ENCODE results near the gene VGLL4.

The VGLL4 gene

DNA sequence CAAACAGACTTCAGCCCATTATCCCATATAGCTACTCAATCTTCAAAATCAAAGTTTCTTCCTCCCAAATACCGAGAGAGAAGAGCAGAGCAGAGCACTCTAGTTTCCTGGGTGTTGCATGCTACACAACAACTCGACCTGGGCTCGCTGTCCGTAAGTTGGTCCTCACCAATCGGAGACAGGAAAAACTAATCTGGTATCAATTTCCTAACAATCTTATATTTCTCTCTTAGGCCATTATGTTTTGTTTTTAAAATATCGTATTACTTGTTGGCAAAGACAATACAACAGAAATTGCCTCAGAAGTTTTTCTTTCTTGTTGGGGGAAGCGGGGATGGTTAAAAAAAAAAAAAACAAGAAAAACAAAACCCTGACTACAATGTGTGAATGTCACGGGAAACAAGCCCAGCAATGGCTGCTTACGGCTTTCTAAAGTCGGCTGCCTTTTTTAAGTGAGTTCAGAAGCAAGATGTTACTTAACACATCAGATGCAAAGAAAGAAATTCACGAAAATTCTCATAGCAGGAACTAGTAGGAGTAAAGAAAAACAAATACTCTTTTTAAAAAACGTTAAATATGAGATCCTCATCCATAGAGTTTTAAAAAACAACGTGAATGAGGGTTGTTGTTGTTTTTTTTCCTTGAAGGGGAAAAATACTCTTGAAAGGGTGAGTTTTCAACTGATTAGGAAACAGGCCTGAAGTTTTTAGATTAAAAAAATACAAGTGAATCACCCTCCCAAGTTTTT lies 1.9 kb downstream of the VGLL4 start:
- TF ChIP-seq POLR2A (IDR thresholded peaks at IDR 0.05; ENCODE audit: low read length) (no peak), GATA1 (IDR thresholded peaks at IDR 0.05; ENCODE audit: low read depth, low read length) (no peak)
- DNase-seq = peak; percentile 54 to 66

GRCh38 chr3:11641316-11641682 lies 2.4 kb downstream of the VGLL4 start:
- DNase-seq = no peak
- TF ChIP-seq POLR2A (IDR thresholded peaks at IDR 0.05; ENCODE audit: low read length) = no peak
- TF ChIP-seq GATA1 (IDR thresholded peaks at IDR 0.05; ENCODE audit: low read depth, low read length) = no peak

GRCh38 chr3:11640009-11640673 lies 3.6 kb downstream of the VGLL4 start:
- TF ChIP-seq POLR2A (IDR thresholded peaks at IDR 0.05; ENCODE audit: low read length) (no peak), GATA1 (IDR thresholded peaks at IDR 0.05; ENCODE audit: low read depth, low read length) (no peak)
- DNase-seq = no peak

GRCh38 chr3:11638495-11639358 lies 5.0 kb downstream of the VGLL4 start:
- DNase-seq = no peak
- TF ChIP-seq POLR2A (IDR thresholded peaks at IDR 0.05; ENCODE audit: low read length) = no peak
- TF ChIP-seq GATA1 (IDR thresholded peaks at IDR 0.05; ENCODE audit: low read depth, low read length) = no peak

GRCh38 chr3:11637901-11638458 lies 5.7 kb downstream of the VGLL4 start:
- no peak for TF ChIP-seq POLR2A (IDR thresholded peaks at IDR 0.05; ENCODE audit: low read length)
- TF ChIP-seq GATA1 (IDR thresholded peaks at IDR 0.05; ENCODE audit: low read depth, low read length) = no peak
- DNase-seq = no peak

DNA sequence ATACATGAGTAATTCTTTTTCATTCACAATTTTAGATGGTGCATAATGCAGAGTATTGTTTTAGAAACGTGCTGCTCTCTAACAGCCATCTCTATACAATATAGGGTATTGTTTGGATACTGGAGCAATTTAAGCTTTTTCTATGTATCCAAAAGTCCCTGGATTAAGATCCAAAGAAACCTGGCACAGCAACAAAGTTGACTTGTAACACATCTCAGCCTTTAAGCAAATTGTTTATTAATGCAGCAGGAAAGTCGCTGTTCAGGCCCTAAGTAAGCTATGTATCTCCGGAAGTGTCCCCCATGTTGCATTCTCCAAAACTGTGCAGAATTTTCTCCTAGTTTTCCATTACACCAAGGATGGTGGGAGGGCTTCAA lies 7.3 kb downstream of the VGLL4 start:
- no peak for DNase-seq
- TF ChIP-seq POLR2A (IDR thresholded peaks at IDR 0.05; ENCODE audit: low read length) (no peak), GATA1 (IDR thresholded peaks at IDR 0.05; ENCODE audit: low read depth, low read length) (no peak)

GRCh38 chr3:11635680-11636393 lies 7.9 kb downstream of the VGLL4 start:
- DNase-seq = no peak

GRCh38 chr3:11634974-11635612 lies 8.6 kb downstream of the VGLL4 start:
- no peak for DNase-seq
- TF ChIP-seq POLR2A (IDR thresholded peaks at IDR 0.05; ENCODE audit: low read length) (no peak), GATA1 (IDR thresholded peaks at IDR 0.05; ENCODE audit: low read depth, low read length) (no peak)

More at GRCh38 chr3:11635680-11636393, 7.9 kb downstream of the VGLL4 start:
- TF ChIP-seq GATA1 (IDR thresholded peaks at IDR 0.05; ENCODE audit: low read depth, low read length) (no peak), POLR2A (IDR thresholded peaks at IDR 0.05; ENCODE audit: low read length) (no peak)

- TF ChIP-seq GATA1 (IDR thresholded peaks at IDR 0.05; ENCODE audit: low read depth, low read length) (no peak), POLR2A (IDR thresholded peaks at IDR 0.05; ENCODE audit: low read length) (no peak)
- no peak for DNase-seq
These were observed 9.6 kb downstream of the VGLL4 start for GRCh38 chr3:11634081-11634635.

DNA sequence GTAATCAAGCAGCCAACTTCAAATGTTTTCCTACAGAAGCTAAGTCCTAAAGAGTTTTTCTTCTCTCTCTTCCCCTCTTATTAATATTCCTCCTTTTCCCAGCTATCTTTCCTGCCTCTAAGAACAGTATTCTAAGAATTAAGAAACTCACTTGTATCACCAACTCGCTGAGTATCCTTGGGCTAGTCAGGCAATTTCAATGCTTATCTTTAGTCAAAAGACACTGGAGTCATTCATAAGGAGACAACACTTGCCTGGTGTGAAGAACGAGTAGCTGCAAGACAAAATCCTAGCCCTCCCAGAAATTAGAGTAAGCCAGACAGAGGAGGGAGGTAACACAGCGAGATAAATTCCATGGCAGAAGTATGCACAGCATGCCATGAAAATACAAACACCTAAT lies 10.7 kb downstream of the VGLL4 start:
- no peak for DNase-seq
- TF ChIP-seq GATA1 (IDR thresholded peaks at IDR 0.05; ENCODE audit: low read depth, low read length) (no peak), POLR2A (IDR thresholded peaks at IDR 0.05; ENCODE audit: low read length) (no peak)

DNA sequence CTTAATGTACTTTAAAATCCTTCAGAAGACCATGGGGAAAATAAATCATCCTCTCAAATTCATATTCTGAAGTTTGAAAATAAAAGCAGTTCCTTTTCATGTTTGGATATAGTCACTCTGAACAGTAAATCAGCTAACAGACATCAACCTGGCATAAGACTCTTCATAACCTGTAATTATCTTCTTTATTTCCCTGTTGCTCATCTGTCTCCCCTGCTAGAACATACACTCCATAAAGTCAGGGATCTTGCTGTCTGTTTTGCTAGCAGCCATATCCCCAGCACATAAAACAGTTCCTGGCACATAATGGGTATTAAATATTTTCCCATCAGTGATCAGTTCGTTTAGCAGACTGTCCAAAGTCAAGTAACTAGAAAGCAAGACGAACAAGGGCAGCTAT lies 11.2 kb downstream of the VGLL4 start:
- TF ChIP-seq POLR2A (IDR thresholded peaks at IDR 0.05; ENCODE audit: low read length) (no peak), GATA1 (IDR thresholded peaks at IDR 0.05; ENCODE audit: low read depth, low read length) (no peak)
- DNase-seq = no peak

DNA sequence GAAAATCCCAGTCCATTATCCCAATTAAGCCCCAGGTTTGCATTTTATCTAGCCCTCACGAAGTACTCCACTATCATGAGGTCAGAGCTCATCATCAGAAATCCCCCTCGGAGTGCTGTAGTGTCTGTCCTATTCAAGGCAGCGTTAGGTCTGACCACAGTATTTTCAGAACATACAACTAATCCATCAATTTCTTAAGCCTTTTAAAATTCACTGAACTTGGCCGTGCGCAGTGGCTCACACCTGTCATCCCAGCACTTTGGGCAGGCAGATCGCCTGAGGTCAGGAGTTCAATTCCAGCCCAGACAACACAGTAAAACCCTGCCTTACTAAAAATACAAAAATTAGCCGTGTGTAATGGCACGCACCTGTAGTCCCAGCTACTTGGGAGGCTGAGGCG lies 11.9 kb downstream of the VGLL4 start:
- no peak for DNase-seq
- no peak for TF ChIP-seq POLR2A (IDR thresholded peaks at IDR 0.05; ENCODE audit: low read length)
- no peak for TF ChIP-seq GATA1 (IDR thresholded peaks at IDR 0.05; ENCODE audit: low read depth, low read length)

GRCh38 chr3:11629716-11630115 lies 14.0 kb downstream of the VGLL4 start:
- no peak for TF ChIP-seq POLR2A (IDR thresholded peaks at IDR 0.05; ENCODE audit: low read length)
- TF ChIP-seq GATA1 (IDR thresholded peaks at IDR 0.05; ENCODE audit: low read depth, low read length) = no peak
- no peak for DNase-seq

Data from erythroblast (primary cell).